OCI-LY3 (cell line): ENCODE data around the gene SYTL1.

Source experiments
- H2AFZ ChIP-seq: fragments of 200-600, 300-600 bp; shearing (Covaris generic); 2 replicates; pipeline ENCODE4 v1.6.0; 2014; ENCODE audit warnings: antibody characterized with exemption, low read depth, low read length
- H3K27ac ChIP-seq: fragments of 200-600, 300-600 bp; sonication (generic); 2 replicates; pipeline ENCODE4 v1.5.1; 2014; ENCODE audit warnings: mild to moderate bottlenecking, low read length, moderate library complexity, mixed read lengths
- H3K27me3 ChIP-seq: fragments of 200-600, 300-600 bp; sonication (generic); 2 replicates; pipeline ENCODE4 v1.6.1; 2014; ENCODE audit warnings: low read depth, low read length, mixed read lengths
- H3K36me3 ChIP-seq: fragments of 200-600, 300-600 bp; sonication (generic); replicated peaks from 2 replicates; pipeline ENCODE3; 2014; ENCODE audit warnings: low read depth, low read length, mixed read lengths
- H3K4me1 ChIP-seq: fragments of 300-600, 200-600 bp; sonication (generic); 2 replicates; pipeline ENCODE4 v1.6.1; 2014; ENCODE audit warnings: low read length, mixed read lengths
- H3K4me2 ChIP-seq: fragments of 200-600, 300-600 bp; sonication (generic); 2 replicates; pipeline ENCODE4 v1.6.1; 2014; ENCODE audit warnings: low read length, mixed read lengths
- H3K4me3 ChIP-seq: fragments of 300-600, 200-600 bp; sonication (generic); 2 replicates; pipeline ENCODE4 v1.5.1; 2014; ENCODE audit warnings: antibody characterized with exemption, mild to moderate bottlenecking, low read length, moderate library complexity
- H3K79me2 ChIP-seq: fragments of 300-600, 200-600 bp; shearing (Covaris generic); 2 replicates; pipeline ENCODE4 v1.6.1; 2014; ENCODE audit warnings: mild to moderate bottlenecking, low read length, mixed read lengths
- H3K9ac ChIP-seq: fragments of 300-600, 200-600 bp; shearing (Covaris generic); 2 replicates; pipeline ENCODE4 v1.6.0; 2014; ENCODE audit warnings: mild to moderate bottlenecking, low read length, moderate library complexity
- H3K9me3 ChIP-seq: fragments of 200-600, 300-600 bp; shearing (Covaris generic); 2 replicates; pipeline ENCODE4 v1.6.1; 2014; ENCODE audit warnings: low read length, mixed read lengths; ENCODE audit not compliant: insufficient read depth
- H4K20me1 ChIP-seq: fragments of 200-600, 300-600 bp; sonication (generic); 2 replicates; pipeline ENCODE4 v1.6.1; 2016; ENCODE audit warnings: low read length, mixed read lengths; ENCODE audit not compliant: insufficient read depth
- CTCF ChIP-seq: fragments of 200-600, 300-600 bp; sonication (generic); IDR thresholded peaks from 2 replicates; pipeline ENCODE4 v1.5.1; 2014; ENCODE audit warnings: antibody characterized with exemption, low read length, low read depth
- EZH2phosphoT487 ChIP-seq: fragments of 200-600 bp; shearing (Covaris generic); IDR thresholded peaks from 2 replicates; pipeline ENCODE4 v1.6.1; 2018; ENCODE audit warnings: antibody characterized with exemption, mixed run types, low read depth

Gene SYTL1

GRCh38 chr1:27399251-27400025 lies 57.6 kb downstream of the SYTL1 start:
- Histone ChIP-seq H3K27ac (no peak overlapping the region), H3K4me2 (no peak overlapping the region), H3K9ac (no peak overlapping the region), H3K36me3 (no peaks in the 10 kb centered on the region), H2AFZ (no peak overlapping the region), H4K20me1 (no peaks in the 10 kb centered on the region), H3K27me3 (no peaks in the 10 kb centered on the region), H3K4me1 (peaks cover 5% of the 10 kb centered on the region; the same call in 1 of the 2 replicates), H3K4me3 (no peak overlapping the region), H3K9me3 (no peaks in the 10 kb centered on the region), H3K79me2 (no peaks in the 10 kb centered on the region)
- no peak for TF ChIP-seq EZH2phosphoT487
- no peak for TF ChIP-seq CTCF

- Histone ChIP-seq H4K20me1 (no peaks in the 10 kb centered on the region), H3K27me3 (no peaks in the 10 kb centered on the region), H3K27ac (no peak overlapping the region), H3K4me3 (no peak overlapping the region), H3K9ac (no peak overlapping the region), H3K79me2 (no peaks in the 10 kb centered on the region), H3K9me3 (no peaks in the 10 kb centered on the region), H2AFZ (no peak overlapping the region), H3K4me1 (peaks cover 5% of the 10 kb centered on the region; the same call in 1 of the 2 replicates), H3K4me2 (no peak overlapping the region), H3K36me3 (no peaks in the 10 kb centered on the region)
- TF ChIP-seq CTCF = no peak
- no peak for TF ChIP-seq EZH2phosphoT487
Measured at GRCh38 chr1:27400082-27400962, 58.5 kb downstream of the SYTL1 start.

- TF ChIP-seq CTCF = no peak
- TF ChIP-seq EZH2phosphoT487 = no peak
- H3K27ac ChIP-seq = no peak overlapping the region
- no peak overlapping the region for H3K4me3 ChIP-seq
- no peak overlapping the region for H3K4me2 ChIP-seq
- H3K9ac ChIP-seq = no peak overlapping the region
- no peaks in the 10 kb centered on the region for H3K79me2 ChIP-seq
- H3K9me3 ChIP-seq = no peaks in the 10 kb centered on the region
- no peaks in the 10 kb centered on the region for H3K36me3 ChIP-seq
- no peaks in the 10 kb centered on the region for H3K27me3 ChIP-seq
- H2AFZ ChIP-seq = no peak overlapping the region
- no peaks in the 10 kb centered on the region for H3K4me1 ChIP-seq
- H4K20me1 ChIP-seq = no peaks in the 10 kb centered on the region
Measured at GRCh38 chr1:27400963-27401341, 59.1 kb downstream of the SYTL1 start.

- Histone ChIP-seq H3K4me2 (no peak overlapping the region), H3K79me2 (no peaks in the 10 kb centered on the region), H3K9ac (no peak overlapping the region), H3K36me3 (no peaks in the 10 kb centered on the region), H2AFZ (no peak overlapping the region), H3K4me1 (peaks cover 12% of the 10 kb centered on the region), H3K4me3 (no peak overlapping the region), H3K9me3 (no peaks in the 10 kb centered on the region), H3K27me3 (no peaks in the 10 kb centered on the region), H3K27ac (no peak overlapping the region), H4K20me1 (no peaks in the 10 kb centered on the region)
- TF ChIP-seq CTCF (no peak), EZH2phosphoT487 (no peak)
Measured at GRCh38 chr1:27402349-27402754, 60.5 kb downstream of the SYTL1 start.
